ENCODE data around the gene FMO5.

DNA sequence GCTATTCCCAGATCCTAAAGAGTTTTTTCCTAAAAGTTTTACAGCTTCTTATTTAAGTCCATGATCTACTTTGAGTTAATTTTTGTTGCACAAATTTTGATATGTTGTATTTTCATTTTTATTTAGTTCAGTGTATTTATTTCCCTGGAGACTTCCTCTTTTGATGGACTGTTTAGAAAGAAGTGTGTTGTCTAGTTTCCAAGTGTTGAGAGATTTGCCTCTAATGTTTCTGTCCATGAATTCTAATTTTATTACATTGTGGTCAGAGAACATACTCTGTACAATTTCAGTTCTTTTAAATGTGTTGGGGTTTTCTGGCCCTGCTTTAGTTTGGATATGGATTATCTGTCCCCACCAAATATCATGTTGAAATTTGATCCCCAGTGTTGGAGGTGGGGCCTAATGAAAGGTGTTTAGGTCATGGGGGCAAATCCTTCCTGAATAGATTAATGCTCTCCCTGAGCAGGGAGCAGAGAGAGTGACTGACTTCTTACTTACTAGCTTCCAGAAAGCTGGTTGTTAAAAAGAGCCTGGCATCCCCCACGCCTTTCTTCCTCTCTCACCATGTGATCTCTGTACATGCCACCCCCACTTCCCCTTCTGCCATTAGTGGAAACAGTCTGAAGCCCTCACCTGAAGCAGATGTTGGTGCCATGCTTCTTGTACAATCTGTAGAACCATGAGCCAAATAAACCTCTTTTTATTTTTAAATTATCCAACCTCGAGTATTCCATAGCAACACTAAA, 21.9 kb upstream of the FMO5 start:
- TF ChIP-seq, protein P1, sequence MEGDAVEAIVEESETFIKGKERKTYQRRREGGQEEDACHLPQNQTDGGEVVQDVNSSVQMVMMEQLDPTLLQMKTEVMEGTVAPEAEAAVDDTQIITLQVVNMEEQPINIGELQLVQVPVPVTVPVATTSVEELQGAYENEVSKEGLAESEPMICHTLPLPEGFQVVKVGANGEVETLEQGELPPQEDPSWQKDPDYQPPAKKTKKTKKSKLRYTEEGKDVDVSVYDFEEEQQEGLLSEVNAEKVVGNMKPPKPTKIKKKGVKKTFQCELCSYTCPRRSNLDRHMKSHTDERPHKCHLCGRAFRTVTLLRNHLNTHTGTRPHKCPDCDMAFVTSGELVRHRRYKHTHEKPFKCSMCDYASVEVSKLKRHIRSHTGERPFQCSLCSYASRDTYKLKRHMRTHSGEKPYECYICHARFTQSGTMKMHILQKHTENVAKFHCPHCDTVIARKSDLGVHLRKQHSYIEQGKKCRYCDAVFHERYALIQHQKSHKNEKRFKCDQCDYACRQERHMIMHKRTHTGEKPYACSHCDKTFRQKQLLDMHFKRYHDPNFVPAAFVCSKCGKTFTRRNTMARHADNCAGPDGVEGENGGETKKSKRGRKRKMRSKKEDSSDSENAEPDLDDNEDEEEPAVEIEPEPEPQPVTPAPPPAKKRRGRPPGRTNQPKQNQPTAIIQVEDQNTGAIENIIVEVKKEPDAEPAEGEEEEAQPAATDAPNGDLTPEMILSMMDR (conservative IDR thresholded peaks at IDR 0.05; ENCODE audit: low read depth in 2 of 2) = no peak
- TF ChIP-seq POLR2AphosphoS5 (IDR thresholded peaks at IDR 0.05; ENCODE audit: low read depth) (no peak), EZH2phosphoT487 (IDR thresholded peaks at IDR 0.05; ENCODE audit: unreplicated experiment) (no peak)
- TF ChIP-seq, protein P2, sequence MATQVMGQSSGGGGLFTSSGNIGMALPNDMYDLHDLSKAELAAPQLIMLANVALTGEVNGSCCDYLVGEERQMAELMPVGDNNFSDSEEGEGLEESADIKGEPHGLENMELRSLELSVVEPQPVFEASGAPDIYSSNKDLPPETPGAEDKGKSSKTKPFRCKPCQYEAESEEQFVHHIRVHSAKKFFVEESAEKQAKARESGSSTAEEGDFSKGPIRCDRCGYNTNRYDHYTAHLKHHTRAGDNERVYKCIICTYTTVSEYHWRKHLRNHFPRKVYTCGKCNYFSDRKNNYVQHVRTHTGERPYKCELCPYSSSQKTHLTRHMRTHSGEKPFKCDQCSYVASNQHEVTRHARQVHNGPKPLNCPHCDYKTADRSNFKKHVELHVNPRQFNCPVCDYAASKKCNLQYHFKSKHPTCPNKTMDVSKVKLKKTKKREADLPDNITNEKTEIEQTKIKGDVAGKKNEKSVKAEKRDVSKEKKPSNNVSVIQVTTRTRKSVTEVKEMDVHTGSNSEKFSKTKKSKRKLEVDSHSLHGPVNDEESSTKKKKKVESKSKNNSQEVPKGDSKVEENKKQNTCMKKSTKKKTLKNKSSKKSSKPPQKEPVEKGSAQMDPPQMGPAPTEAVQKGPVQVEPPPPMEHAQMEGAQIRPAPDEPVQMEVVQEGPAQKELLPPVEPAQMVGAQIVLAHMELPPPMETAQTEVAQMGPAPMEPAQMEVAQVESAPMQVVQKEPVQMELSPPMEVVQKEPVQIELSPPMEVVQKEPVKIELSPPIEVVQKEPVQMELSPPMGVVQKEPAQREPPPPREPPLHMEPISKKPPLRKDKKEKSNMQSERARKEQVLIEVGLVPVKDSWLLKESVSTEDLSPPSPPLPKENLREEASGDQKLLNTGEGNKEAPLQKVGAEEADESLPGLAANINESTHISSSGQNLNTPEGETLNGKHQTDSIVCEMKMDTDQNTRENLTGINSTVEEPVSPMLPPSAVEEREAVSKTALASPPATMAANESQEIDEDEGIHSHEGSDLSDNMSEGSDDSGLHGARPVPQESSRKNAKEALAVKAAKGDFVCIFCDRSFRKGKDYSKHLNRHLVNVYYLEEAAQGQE (IDR thresholded peaks at IDR 0.05; ENCODE audit: unreplicated experiment) = no peak

Data from GM23338 (cell line).